Neural cell (in vitro differentiated cells): ENCODE data around the gene RNF215.

Experiments used
- EP300 ChIP-seq: fragments of 450-650 bp; conservative IDR thresholded peaks from 2 replicates; pipeline ENCODE4 v1.6.1; 2014; ENCODE audit warnings: antibody characterized with exemption, mild to moderate bottlenecking, moderate library complexity; ENCODE audit not compliant: poor library complexity, severe bottlenecking
- EZH2 ChIP-seq: fragments of 200-600, 300-800 bp; shearing (Covaris generic), sonication (generic); IDR thresholded peaks from 2 replicates; pipeline ENCODE4 v1.6.1; 2014; ENCODE audit warnings: antibody characterized with exemption, low read length, borderline replicate concordance, mild to moderate bottlenecking; ENCODE audit not compliant: insufficient read depth, poor library complexity, severe bottlenecking
- MXI1 ChIP-seq: fragments of 450-650 bp; conservative IDR thresholded peaks from 2 replicates; pipeline ENCODE4 v1.6.1; 2014; ENCODE audit warnings: antibody characterized with exemption, mild to moderate bottlenecking; ENCODE audit not compliant: poor library complexity, severe bottlenecking
- POLR2AphosphoS5 ChIP-seq: IDR thresholded peaks from 2 replicates; pipeline ENCODE4 v1.6.1; 2012
- RAD21 ChIP-seq: fragments of 450-650 bp; conservative IDR thresholded peaks from 2 replicates; pipeline ENCODE4 v1.6.1; 2014; ENCODE audit warnings: antibody characterized with exemption, mild to moderate bottlenecking, moderate library complexity
- SMC3 ChIP-seq: fragments of 450-650 bp; conservative IDR thresholded peaks from 2 replicates; pipeline ENCODE4 v1.6.1; 2014; ENCODE audit warnings: antibody characterized with exemption, mild to moderate bottlenecking, moderate library complexity; ENCODE audit not compliant: poor library complexity
- TAF1 ChIP-seq: IDR thresholded peaks from 2 replicates; pipeline ENCODE4 v1.6.1; 2012; ENCODE audit warnings: low read depth
- TF ChIP-seq, protein P1 (sequence below): fragments of 450-650 bp; IDR thresholded peaks from 2 replicates; pipeline ENCODE4 v1.5.1; 2014; ENCODE audit warnings: antibody characterized with exemption, mild to moderate bottlenecking, moderate library complexity; ENCODE audit not compliant: poor library complexity, severe bottlenecking
- TF ChIP-seq, protein P2 (sequence below): IDR thresholded peaks from 2 replicates; pipeline ENCODE4 v1.6.1; 2012; ENCODE audit warnings: borderline replicate concordance

DNA sequence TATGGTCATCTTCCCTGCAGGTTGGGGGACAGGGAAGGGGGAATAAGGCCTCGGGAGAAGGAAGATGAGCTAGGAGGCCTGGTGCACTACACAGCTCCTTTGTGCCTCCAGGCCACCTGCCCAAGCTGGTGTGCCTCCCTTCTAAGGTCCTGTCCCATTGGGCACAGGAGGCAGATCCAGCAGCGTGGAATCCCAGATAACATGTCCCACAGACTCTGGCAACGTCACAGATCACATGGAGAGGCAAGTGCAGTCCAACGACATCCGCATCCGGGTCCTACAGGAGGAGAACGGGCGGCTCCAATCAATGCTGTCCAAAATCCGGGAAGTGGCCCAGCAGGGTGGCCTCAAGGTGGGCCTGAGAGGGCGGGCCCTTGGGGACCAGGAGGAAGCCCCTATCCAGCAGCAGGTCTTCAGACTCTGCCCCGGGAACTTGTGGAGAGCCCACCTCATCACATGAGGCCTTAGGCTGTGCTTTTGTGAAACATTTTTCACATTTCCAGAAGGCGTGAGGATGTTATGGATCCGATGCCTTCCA is 11.8 kb downstream of the RNF215 start:
- no peak for TF ChIP-seq EZH2
- TF ChIP-seq, protein P1, sequence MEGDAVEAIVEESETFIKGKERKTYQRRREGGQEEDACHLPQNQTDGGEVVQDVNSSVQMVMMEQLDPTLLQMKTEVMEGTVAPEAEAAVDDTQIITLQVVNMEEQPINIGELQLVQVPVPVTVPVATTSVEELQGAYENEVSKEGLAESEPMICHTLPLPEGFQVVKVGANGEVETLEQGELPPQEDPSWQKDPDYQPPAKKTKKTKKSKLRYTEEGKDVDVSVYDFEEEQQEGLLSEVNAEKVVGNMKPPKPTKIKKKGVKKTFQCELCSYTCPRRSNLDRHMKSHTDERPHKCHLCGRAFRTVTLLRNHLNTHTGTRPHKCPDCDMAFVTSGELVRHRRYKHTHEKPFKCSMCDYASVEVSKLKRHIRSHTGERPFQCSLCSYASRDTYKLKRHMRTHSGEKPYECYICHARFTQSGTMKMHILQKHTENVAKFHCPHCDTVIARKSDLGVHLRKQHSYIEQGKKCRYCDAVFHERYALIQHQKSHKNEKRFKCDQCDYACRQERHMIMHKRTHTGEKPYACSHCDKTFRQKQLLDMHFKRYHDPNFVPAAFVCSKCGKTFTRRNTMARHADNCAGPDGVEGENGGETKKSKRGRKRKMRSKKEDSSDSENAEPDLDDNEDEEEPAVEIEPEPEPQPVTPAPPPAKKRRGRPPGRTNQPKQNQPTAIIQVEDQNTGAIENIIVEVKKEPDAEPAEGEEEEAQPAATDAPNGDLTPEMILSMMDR, result no peak
- no peak for TF ChIP-seq EP300
- no peak for TF ChIP-seq RAD21
- TF ChIP-seq TAF1, result no peak
- no peak for TF ChIP-seq SMC3
- TF ChIP-seq, protein P2, sequence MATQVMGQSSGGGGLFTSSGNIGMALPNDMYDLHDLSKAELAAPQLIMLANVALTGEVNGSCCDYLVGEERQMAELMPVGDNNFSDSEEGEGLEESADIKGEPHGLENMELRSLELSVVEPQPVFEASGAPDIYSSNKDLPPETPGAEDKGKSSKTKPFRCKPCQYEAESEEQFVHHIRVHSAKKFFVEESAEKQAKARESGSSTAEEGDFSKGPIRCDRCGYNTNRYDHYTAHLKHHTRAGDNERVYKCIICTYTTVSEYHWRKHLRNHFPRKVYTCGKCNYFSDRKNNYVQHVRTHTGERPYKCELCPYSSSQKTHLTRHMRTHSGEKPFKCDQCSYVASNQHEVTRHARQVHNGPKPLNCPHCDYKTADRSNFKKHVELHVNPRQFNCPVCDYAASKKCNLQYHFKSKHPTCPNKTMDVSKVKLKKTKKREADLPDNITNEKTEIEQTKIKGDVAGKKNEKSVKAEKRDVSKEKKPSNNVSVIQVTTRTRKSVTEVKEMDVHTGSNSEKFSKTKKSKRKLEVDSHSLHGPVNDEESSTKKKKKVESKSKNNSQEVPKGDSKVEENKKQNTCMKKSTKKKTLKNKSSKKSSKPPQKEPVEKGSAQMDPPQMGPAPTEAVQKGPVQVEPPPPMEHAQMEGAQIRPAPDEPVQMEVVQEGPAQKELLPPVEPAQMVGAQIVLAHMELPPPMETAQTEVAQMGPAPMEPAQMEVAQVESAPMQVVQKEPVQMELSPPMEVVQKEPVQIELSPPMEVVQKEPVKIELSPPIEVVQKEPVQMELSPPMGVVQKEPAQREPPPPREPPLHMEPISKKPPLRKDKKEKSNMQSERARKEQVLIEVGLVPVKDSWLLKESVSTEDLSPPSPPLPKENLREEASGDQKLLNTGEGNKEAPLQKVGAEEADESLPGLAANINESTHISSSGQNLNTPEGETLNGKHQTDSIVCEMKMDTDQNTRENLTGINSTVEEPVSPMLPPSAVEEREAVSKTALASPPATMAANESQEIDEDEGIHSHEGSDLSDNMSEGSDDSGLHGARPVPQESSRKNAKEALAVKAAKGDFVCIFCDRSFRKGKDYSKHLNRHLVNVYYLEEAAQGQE, result no peak
- no peak for TF ChIP-seq POLR2AphosphoS5
- no peak for TF ChIP-seq MXI1
